Kidney (tissue), 14 donors: ENCODE measurements around the gene PPDPF. TPM values are rescaled to one million over a fixed set of nuclear protein-coding genes. Genes with fewer than 3 reads are reported as not detected.

Source experiments
- DNase-seq, 5 donors: peaks; one replicate each; pipeline ENCODE4 v3.0.0-alpha.2; 2013 to 2020
- FAIRE-seq: peaks from 2 replicates; lab custom pipeline; 2012; peaks lifted over from hg19 to GRCh38; lab: Jason Lieb, UNC
- H3K27ac ChIP-seq, 2 donors: one replicate each; pipeline ENCODE4 v1.7.0; 2013; ENCODE audit warnings: low read depth in 2 of 2, low read length in 2 of 2, inconsistent platforms in 1 of 2
- H3K27me3 ChIP-seq: one replicate; pipeline ENCODE4 v1.7.1; 2013; ENCODE audit warnings: low read length, inconsistent platforms; ENCODE audit not compliant: control insufficient read depth, insufficient read depth
- H3K36me3 ChIP-seq, 3 donors: one replicate each; pipeline versions ENCODE4 v1.7.0 to v1.7.1; 2013; ENCODE audit warnings: low read length in 3 of 3, control low read depth in 1 of 3, inconsistent platforms in 1 of 3; ENCODE audit not compliant: insufficient read depth in 3 of 3, control insufficient read depth in 2 of 3
- H3K4me1 ChIP-seq, 3 donors: one replicate each; pipeline versions ENCODE4 v1.7.0 to v1.7.1; 2013; ENCODE audit warnings: low read length in 3 of 3, inconsistent platforms in 1 of 3, low read depth in 1 of 3; ENCODE audit not compliant: control insufficient read depth in 2 of 3, insufficient read depth in 2 of 3
- H3K4me3 ChIP-seq, 3 donors: one replicate each; pipeline versions ENCODE4 v1.7.0 to v1.8.1; 2013; ENCODE audit warnings: low read length in 3 of 3, control low read depth in 1 of 3, inconsistent platforms in 1 of 3
- H3K9ac ChIP-seq, 3 donors: one replicate each; pipeline versions ENCODE4 v1.7.0 to v1.7.1; 2013; ENCODE audit warnings: low read length in 3 of 3, control low read depth in 1 of 3, inconsistent platforms in 1 of 3
- H3K9me3 ChIP-seq, 3 donors: one replicate each; pipeline versions ENCODE4 v1.7.0 to v1.7.1; 2013; ENCODE audit warnings: low read length in 3 of 3, control low read depth in 1 of 3, inconsistent platforms in 1 of 3; ENCODE audit not compliant: control insufficient read depth in 2 of 3, insufficient read depth in 1 of 3
- intact Hi-C: fragments of 100-400 bp; cut with DNase I; formaldehyde crosslinking; loops from one replicate; pipeline ENCODE4 v1.11.1; 2022
- polyA plus RNA-seq: library from polyadenylated mRNA; stranded (reverse); fragments of 350-450 nt; fragmentation: Illumina TruSeq; extraction: RNeasy Lipid Tissue Mini Kit (QIAGEN cat#74804); gene quantifications from one replicate; pipeline ENCODE4 v1.2.3, GENCODE V29; 2014; ENCODE audit warnings: low read depth, low replicate concordance; ENCODE audit not compliant: insufficient read depth
- total RNA-seq: library from RNA; stranded (reverse); fragmentation: NEBNext Ultra II Directional; extraction: Animal tissue kit (Norgen Biotek cat#: 25700); gene quantifications from one replicate; pipeline ENCODE4 v1.2.1, GENCODE V29; 2021
- TF ChIP-seq, protein P1 (sequence below): IDR thresholded peaks from 3 replicates; pipeline ENCODE4 v1.5.1; 2012; ENCODE audit warnings: mild to moderate bottlenecking, moderate library complexity, borderline replicate concordance; ENCODE audit not compliant: insufficient read depth; ENCODE audit errors: extremely low read depth
- donor health status: control.
- donor health status: control.
- donor health status: control.
- donor health status: control.
- donor health status: control.
- donor health status: DM: yes; HTN: yes; CAD: no.
- donor health status: Normal renal cell carcinoma (clear cell type).

The PPDPF gene
- total and polyA plus RNA-seq, 2 donors from 2014 or later = 578 to 961 TPM

DNA sequence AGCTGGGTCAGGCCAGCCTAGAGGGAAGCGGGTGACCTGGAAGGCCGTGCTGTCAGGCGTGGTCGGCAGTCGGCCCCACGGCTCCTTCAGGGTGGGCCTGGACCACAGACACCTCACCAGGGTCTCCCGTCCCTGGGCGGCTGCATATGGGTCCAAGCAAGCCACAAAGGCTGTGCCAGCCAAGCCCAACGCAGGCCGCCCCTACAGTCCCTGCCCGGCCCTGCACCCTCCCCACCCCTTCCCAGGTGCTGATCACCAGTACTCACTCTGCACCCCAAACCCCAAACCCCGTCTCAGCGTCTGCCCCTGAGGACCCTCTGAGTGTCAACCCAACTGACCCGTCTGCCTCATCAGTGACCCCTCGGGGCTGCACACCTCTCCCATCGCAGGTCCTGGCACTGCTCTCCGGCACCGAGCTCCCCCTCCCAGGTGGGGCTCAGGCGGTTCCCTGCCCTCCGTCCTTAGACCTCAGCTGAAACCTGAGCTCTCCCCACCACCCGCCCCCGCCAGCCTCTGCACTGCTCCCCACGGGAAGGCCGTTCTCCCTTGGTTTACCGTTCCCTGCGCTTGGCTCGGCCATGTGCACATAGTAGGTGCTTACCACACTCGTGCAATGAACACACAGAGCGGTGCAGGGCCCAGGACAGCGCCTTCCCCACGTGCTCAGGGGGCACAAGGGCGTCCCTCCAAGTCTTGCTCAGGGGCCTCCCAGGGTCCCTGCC, 1.5 kb upstream of the PPDPF start:
- TF ChIP-seq, protein P1, sequence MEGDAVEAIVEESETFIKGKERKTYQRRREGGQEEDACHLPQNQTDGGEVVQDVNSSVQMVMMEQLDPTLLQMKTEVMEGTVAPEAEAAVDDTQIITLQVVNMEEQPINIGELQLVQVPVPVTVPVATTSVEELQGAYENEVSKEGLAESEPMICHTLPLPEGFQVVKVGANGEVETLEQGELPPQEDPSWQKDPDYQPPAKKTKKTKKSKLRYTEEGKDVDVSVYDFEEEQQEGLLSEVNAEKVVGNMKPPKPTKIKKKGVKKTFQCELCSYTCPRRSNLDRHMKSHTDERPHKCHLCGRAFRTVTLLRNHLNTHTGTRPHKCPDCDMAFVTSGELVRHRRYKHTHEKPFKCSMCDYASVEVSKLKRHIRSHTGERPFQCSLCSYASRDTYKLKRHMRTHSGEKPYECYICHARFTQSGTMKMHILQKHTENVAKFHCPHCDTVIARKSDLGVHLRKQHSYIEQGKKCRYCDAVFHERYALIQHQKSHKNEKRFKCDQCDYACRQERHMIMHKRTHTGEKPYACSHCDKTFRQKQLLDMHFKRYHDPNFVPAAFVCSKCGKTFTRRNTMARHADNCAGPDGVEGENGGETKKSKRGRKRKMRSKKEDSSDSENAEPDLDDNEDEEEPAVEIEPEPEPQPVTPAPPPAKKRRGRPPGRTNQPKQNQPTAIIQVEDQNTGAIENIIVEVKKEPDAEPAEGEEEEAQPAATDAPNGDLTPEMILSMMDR = no peak
- Histone ChIP-seq H3K9ac (no peak overlapping the region), H3K9me3 (no peaks in the 10 kb centered on the region)

GRCh38 chr20:63519668-63520503, 679 bp upstream of the PPDPF start:
- Histone ChIP-seq H3K36me3 (peaks cover 0 to 7% (median 0%) of the 10 kb centered on the region in 3 donors), H3K4me3 (peak overlapping the region; percentile 10 to 71 (median 16)), H3K9ac (peak overlapping the region in 1 of 3 donors; percentile 40), H3K27me3 (no peaks in the 10 kb centered on the region), H3K9me3 (no peaks in the 10 kb centered on the region), H3K4me1 (peaks cover 0 to 11% (median 0%) of the 10 kb centered on the region in 3 donors), H3K27ac (peak overlapping the region; percentile 60 to 63)
- intact Hi-C loops = no loop called here
- no peak for FAIRE-seq
- TF ChIP-seq, protein P1 = no peak
- peak; percentile 70 to 93 (median 83) for DNase-seq

More for the DNA sequence above, 1.5 kb upstream of the PPDPF start:
- H3K4me3 ChIP-seq = peak overlapping the region in 2 of 3 donors; percentile 10 to 71
- H3K36me3 ChIP-seq = peaks cover 0 to 7% (median 0%) of the 10 kb centered on the region in 3 donors
- DNase-seq (peak in 2 of 5 donors; percentile 73 to 83), FAIRE-seq (no peak)
- no peak overlapping the region for H3K27ac ChIP-seq
- H3K4me1 ChIP-seq = peaks cover 0 to 11% (median 0%) of the 10 kb centered on the region in 3 donors
- intact Hi-C loops = no loop called here
- no peaks in the 10 kb centered on the region for H3K27me3 ChIP-seq

DNA sequence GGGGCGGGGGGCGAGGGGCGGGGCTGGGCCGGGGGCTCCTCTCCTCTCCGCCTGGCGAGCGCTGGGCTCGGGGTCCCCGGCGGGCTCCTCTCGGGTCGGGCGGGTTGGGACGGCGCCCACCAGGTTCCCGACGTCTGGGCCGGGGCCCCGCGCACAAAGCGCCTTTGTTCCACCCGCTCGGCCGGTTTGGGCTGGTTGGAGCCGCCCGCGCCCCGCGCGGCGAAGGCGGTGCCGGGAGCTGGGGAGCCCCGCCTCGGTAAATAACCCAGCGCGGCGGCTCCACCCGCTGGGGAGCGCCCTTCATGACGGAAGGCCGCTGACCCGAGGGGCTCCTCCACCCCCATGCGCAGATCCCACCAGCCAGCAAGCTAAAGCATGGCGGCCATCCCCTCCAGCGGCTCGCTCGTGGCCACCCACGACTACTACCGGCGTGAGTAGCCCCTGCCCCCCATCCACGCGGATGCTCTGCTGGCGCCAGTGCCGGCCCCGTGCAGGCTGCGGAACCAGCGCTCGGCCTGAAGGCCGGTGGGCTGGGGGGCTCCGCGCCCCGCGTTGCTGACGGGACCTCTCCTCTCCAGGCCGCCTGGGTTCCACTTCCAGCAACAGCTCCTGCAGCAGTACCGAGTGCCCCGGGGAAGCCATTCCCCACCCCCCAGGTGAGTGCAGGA, 503 bp downstream of the PPDPF start:
- H3K9me3 ChIP-seq = no peaks in the 10 kb centered on the region
- intact Hi-C loops = no loop called here
- H3K27ac ChIP-seq = peak overlapping the region; percentile 71 to 84
- peaks cover 0 to 7% (median 0%) of the 10 kb centered on the region in 3 donors for H3K36me3 ChIP-seq
- no peak for FAIRE-seq
- H3K4me1 ChIP-seq = peaks cover 0 to 11% (median 0%) of the 10 kb centered on the region in 3 donors
- H3K27me3 ChIP-seq = no peaks in the 10 kb centered on the region
- peak overlapping the region; percentile 40 to 71 (median 71) for H3K4me3 ChIP-seq
- TF ChIP-seq, protein P1 = no peak
- DNase-seq = peak; percentile 69 to 96 (median 86)
- peak overlapping the region; percentile 26 to 73 (median 60) for H3K9ac ChIP-seq
